ENCODE data around the gene ZNF141.
"Not testable (repeated sequence)": the region's sequence is repeated elsewhere in the genome, so short reads cannot be mapped to it uniquely, and the experiment has no call there.

Gene ZNF141

DNA sequence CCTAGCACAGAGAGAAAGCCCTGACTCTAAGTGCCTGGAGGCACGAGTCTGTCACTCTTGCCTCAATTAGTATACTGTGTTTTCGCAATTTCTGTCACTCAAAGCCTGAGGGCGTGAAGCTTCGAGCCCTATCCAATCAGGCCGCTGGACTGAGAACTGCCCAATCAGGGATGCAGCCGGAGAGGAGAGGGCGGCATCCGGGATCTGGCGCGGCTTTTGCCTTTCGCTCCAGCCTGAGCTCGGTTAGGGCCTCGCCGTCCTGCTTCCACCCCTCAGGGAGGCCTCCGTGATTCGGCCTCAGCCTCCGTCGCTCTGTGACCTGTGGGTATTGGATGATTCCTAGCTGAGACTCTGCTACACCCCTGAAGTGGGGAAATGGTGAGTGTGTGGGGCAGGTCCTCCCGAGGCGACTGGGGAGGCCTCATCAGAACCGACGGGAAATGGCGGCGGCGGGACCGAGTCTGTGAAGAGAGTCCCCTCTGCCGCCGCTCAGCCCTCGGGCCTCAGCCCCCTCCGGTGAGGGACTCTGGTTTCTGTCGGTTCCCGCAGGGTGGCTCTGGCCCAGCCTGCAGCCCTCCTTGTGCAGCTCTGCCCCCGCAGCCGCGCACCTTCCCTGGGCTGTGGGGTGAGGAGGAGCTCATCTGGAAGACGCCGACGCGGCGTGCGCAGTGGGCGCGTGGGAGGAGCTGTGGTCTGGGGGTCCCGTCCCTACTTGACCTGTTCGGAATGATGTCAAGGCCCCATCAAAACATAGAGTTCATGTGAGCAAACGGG, 48.5 kb downstream of the ZNF141 start:
- DNase-seq, result no peak

DNA sequence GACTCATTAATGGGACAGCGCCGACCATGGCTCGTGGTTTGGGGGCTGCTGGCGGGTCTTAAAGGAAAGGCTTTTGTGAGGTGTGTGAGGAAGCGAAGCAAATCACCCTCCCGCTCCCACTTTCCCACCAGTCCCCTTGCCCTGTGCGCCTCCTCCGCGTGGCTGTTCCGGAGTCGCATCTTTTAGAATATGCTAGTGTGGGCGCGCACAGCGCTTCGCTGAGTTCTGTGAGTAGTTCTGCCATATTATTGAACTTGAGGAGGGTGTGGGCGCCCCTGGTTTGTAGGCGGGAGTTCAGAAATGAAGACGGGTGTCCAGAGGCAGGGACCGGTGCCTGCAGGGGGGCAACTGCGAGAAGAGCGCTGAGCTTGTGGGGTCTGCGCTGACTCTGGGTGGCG, 49.1 kb downstream of the ZNF141 start:
- DNase-seq, result no peak

DNA sequence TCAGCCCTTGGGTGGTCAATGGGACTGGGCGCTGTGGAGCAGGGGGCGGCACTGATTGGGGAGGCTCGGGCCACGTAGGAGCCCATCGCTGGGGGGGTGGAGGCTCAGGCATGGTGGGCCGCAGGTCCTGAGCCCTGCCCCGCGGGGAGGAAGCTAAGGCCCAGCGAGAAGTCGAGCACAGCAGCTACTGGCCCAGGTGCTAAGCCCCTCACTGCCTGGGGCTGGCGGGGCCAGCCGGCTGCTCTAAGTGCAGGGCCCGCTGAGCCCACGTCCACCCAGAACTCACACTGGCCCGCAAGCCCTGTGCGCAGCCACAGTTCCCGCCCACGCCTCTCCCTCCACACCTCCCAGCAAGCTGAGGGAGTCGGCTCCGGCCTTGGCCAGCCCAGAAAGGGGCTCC, 66.4 kb downstream of the ZNF141 start:
- DNase-seq, result no peak

DNA sequence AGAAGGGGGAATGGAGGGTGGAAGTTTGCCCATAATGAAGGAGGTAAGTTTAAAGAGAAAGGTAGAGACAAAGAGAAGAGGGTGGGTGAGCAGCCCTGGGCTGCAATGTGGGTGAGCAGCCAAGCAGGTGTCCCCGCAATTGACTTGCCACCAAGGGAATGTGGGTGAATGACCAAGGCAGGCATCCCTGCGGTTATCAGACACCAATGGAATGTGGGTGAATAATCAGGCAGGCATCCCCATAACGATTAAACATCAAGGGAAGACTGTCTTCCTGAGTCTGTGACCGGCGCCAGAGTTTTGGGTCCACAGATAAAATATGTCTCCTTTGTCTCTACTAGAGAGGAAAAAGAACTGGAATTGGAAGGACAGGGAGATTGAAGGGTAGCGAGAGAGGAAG, 70.7 kb downstream of the ZNF141 start:
- not testable (repeated sequence) for DNase-seq

DNA sequence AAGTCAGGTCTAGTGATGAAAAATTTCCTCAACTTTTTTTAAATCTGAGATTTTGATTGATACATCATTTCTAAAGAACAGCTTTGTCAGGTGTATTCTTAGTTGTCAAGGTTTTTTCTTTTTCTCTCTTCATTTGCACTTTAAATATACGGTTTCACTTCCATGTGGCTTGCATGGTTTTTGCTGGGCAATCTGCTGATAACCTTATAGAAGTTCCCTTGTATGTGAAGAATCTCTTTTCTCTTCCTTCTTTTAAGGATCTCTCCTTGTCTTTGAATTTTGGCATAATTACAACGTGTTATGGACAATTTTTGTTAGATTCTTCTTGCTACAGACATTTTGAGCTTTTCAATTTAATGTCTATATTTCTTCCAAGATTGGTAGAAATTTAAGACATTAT, 85.0 kb downstream of the ZNF141 start:
- no peak for DNase-seq
